RWPE2 (cell line): Measurements from ENCODE around the gene SOX6.
"Not testable (repeated sequence)": the region's sequence is repeated elsewhere in the genome, so short reads cannot be mapped to it uniquely, and the experiment has no call there.

Source experiments
- ATAC-seq: fragments of 200-7000 bp; cut with Tn5 transposase; 3 replicates; pipeline ENCODE4 v1.9.1; 2021; ENCODE audit warnings: low read depth
- DNase-seq: peaks from one replicate; pipeline ENCODE4 v3.0.0-alpha.2; 2020; ENCODE audit warnings: low spot score
- H3K27ac ChIP-seq: fragments of 450-650 bp; 2 replicates; pipeline ENCODE4 v1.5.1; 2017; ENCODE audit warnings: mild to moderate bottlenecking; ENCODE audit not compliant: poor library complexity, severe bottlenecking
- H3K27me3 ChIP-seq: fragments of 250-450 bp; sonication (Bioruptor Pico); 2 replicates; pipeline ENCODE4 v1.5.1; 2021; ENCODE audit warnings: mild to moderate bottlenecking, moderate library complexity; ENCODE audit not compliant: insufficient read depth, poor library complexity, severe bottlenecking
- H3K36me3 ChIP-seq: fragments of 250-450 bp; sonication (Bioruptor Pico); 2 replicates; pipeline ENCODE4 v1.5.1; 2020; ENCODE audit warnings: low read depth, mild to moderate bottlenecking, moderate library complexity
- H3K4me1 ChIP-seq: fragments of 250-450 bp; sonication (Bioruptor Pico); 2 replicates; pipeline ENCODE4 v1.5.1; 2021; ENCODE audit warnings: mild to moderate bottlenecking, moderate library complexity; ENCODE audit not compliant: insufficient read depth, poor library complexity, severe bottlenecking
- H3K4me3 ChIP-seq: fragments of 250-450 bp; sonication (Bioruptor Pico); 2 replicates; pipeline ENCODE4 v1.5.1; 2021; ENCODE audit warnings: mild to moderate bottlenecking, moderate library complexity; ENCODE audit not compliant: severe bottlenecking
- H3K9me3 ChIP-seq: fragments of 250-450 bp; sonication (Bioruptor Pico); 2 replicates; pipeline ENCODE4 v1.5.1; 2021; ENCODE audit warnings: mild to moderate bottlenecking, moderate library complexity; ENCODE audit not compliant: severe bottlenecking
- TF ChIP-seq, protein P1 (sequence below): fragments of 450-650 bp; IDR thresholded peaks from one replicate; pipeline ENCODE4 v1.5.1; 2017; ENCODE audit warnings: mild to moderate bottlenecking, moderate library complexity; ENCODE audit not compliant: poor library complexity, severe bottlenecking

SOX6 gene

GRCh38 chr11:15929371-15929901, 426.9 kb downstream of the SOX6 start:
- no peaks in the 10 kb centered on the region for H3K36me3 ChIP-seq
- no peaks in the 10 kb centered on the region for H3K9me3 ChIP-seq
- no peaks in the 10 kb centered on the region for H3K27me3 ChIP-seq
- TF ChIP-seq, protein P1, sequence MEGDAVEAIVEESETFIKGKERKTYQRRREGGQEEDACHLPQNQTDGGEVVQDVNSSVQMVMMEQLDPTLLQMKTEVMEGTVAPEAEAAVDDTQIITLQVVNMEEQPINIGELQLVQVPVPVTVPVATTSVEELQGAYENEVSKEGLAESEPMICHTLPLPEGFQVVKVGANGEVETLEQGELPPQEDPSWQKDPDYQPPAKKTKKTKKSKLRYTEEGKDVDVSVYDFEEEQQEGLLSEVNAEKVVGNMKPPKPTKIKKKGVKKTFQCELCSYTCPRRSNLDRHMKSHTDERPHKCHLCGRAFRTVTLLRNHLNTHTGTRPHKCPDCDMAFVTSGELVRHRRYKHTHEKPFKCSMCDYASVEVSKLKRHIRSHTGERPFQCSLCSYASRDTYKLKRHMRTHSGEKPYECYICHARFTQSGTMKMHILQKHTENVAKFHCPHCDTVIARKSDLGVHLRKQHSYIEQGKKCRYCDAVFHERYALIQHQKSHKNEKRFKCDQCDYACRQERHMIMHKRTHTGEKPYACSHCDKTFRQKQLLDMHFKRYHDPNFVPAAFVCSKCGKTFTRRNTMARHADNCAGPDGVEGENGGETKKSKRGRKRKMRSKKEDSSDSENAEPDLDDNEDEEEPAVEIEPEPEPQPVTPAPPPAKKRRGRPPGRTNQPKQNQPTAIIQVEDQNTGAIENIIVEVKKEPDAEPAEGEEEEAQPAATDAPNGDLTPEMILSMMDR: no peak
- no peak overlapping the region for H3K27ac ChIP-seq
- ATAC-seq (no peak), DNase-seq (no peak)
- H3K4me3 ChIP-seq: no peak overlapping the region
- H3K4me1 ChIP-seq: no peaks in the 10 kb centered on the region

DNA sequence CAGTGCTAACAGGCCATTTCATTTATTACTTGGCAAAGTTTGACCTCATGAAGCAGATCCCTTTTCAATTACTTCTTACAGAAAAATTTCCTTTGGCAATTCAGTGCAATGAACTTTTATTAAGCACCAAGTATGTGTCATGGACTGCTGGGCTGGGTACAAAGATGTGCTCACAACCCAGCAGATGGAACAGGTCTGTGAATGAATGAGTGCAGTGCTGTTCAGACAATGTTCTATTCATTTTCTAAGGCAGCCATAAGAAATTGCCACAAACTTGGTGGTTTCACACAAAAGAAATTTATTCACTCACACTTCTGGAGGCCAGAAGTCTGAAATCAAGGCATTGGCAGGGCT, 428.5 kb downstream of the SOX6 start:
- H3K27me3 ChIP-seq: no peaks in the 10 kb centered on the region
- no peak overlapping the region for H3K27ac ChIP-seq
- TF ChIP-seq, protein P1: no peak
- ATAC-seq: no peak
- H3K9me3 ChIP-seq: no peaks in the 10 kb centered on the region
- no peaks in the 10 kb centered on the region for H3K4me1 ChIP-seq
- H3K36me3 ChIP-seq: no peaks in the 10 kb centered on the region
- DNase-seq: no peak
- H3K4me3 ChIP-seq: no peak overlapping the region

- Histone ChIP-seq H3K27me3 (no peaks in the 10 kb centered on the region), H3K4me3 (no peak overlapping the region), H3K4me1 (no peaks in the 10 kb centered on the region), H3K9me3 (no peaks in the 10 kb centered on the region), H3K27ac (no peak overlapping the region), H3K36me3 (no peaks in the 10 kb centered on the region)
- TF ChIP-seq, protein P1: no peak
- no peak for ATAC-seq
- DNase-seq: no peak
Measured at GRCh38 chr11:15927196-15927863, 429.0 kb downstream of the SOX6 start.

DNA sequence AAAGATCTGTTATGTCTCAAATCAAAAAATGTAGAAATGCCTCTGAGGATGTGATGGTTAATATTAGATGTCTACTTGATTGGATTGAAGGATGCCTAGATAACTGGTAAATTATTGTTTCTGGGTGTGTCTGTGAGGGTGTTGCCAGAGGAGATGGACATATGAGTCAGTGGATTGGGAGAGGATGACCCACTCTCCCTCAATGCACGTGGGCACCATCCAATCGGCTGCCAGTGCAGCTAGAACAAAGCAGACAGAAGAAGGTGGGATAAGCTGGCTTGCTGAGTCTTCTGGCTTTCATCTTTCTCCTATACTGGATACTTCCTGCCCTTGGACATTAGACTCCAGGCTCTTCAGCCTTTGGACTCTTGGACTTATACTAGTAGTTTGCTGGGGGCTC, 430.3 kb downstream of the SOX6 start:
- H3K4me1 ChIP-seq: no peaks in the 10 kb centered on the region
- no peak for DNase-seq
- no peak overlapping the region for H3K4me3 ChIP-seq
- ATAC-seq: peak; percentile 64; the same call in 2 of the 3 replicates
- H3K27ac ChIP-seq: no peak overlapping the region
- H3K36me3 ChIP-seq: no peaks in the 10 kb centered on the region
- H3K9me3 ChIP-seq: no peaks in the 10 kb centered on the region
- H3K27me3 ChIP-seq: no peaks in the 10 kb centered on the region
- TF ChIP-seq, protein P1: no peak

GRCh38 chr11:15923183-15923582, 433.2 kb downstream of the SOX6 start:
- Histone ChIP-seq H3K9me3 (no peaks in the 10 kb centered on the region), H3K4me3 (no peak overlapping the region), H3K36me3 (no peaks in the 10 kb centered on the region), H3K27ac (no peak overlapping the region), H3K4me1 (no peaks in the 10 kb centered on the region), H3K27me3 (no peaks in the 10 kb centered on the region)
- TF ChIP-seq, protein P1: peak; percentile 32
- no peak for DNase-seq
- ATAC-seq: no peak

DNA sequence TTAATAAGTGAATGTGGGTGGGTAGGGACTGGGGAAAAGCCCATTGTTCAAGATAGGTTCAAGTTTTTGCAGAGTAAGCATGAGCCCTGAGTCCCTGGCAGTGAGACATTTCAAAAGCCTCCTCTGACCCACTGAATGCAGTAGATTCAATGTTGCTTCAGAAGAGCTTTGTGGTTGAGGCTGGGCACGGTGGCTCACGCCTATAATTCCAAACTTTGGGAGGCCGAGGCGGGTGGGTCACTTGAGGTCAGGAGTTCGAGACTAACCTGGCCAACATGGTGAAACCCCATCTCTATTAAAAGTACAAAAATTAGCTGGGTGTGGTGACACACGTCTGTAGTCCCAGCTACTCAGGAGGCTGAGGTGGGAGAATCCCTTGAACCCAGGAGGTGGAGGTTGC, 433.6 kb downstream of the SOX6 start:
- H3K9me3 ChIP-seq, H3K4me1 ChIP-seq, H3K27me3 ChIP-seq, H3K27ac ChIP-seq, ATAC-seq, H3K4me3 ChIP-seq, DNase-seq, H3K36me3 ChIP-seq: not testable (repeated sequence)
